Subcutaneous adipose tissue (tissue), 4 donors: Measurements from ENCODE around the gene LDLRAD4. TPM values are rescaled to one million over a fixed set of nuclear protein-coding genes. Genes with fewer than 3 reads are reported as not detected.

ENCODE experiments used
- CTCF ChIP-seq: fragments of 450-650 bp; IDR thresholded peaks from one replicate; pipeline ENCODE4 v1.5.1; 2016; ENCODE audit warnings: low read depth, mild to moderate bottlenecking, control low read depth, antibody characterized with exemption, moderate library complexity
- total RNA-seq, 4 donors: library from RNA; depleted of rRNA; stranded (reverse); fragments of >200 nt; gene quantifications; one replicate each; pipeline ENCODE4 v1.1.0, GENCODE V29; 2016

LDLRAD4 gene
- total RNA-seq, 4 donors from 2014 or later: 16.4 to 28.4 (median 21.6) TPM

DNA sequence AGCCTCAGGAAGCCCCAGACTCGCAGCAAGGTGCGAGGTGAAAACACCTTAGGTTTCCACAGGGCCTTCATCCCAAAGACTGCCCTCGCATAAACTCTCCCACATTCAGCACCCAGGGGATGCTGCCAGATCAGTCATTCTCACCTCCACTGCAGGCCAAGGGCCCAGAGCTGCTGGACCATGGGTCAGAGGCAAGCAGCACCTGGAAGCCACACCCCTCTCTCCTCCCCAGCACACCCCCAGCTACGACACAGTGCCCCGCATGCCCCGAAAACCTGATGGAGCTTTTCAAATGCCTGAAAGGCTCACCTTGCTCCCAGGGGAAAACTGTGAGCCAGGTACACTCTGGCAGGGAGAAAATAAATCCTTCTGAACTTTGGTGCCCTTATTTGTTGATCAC is 31.9 kb upstream of the LDLRAD4 start:
- TF ChIP-seq CTCF: no peak

DNA sequence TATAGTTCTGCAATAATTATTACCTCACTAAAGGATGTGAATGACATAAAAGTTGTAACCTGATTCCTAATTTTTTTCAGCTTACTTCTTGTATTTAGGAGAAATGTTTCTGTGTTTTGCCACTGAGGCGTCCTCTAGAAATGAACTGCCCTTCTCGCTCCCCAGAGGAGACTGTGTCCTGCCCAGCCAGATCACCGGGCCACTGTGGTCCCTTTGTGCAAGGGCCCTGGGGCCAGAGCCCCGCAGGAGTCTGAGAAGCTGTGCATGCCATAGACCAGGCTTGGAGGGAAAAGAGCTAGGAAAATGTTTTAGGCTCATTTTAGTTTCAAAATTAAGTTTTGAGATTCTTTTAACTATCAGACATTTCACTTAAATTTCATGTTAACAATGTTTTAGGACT is 31.1 kb upstream of the LDLRAD4 start:
- TF ChIP-seq CTCF: no peak

- no peak for TF ChIP-seq CTCF
These were observed 27.5 kb upstream of the LDLRAD4 start for GRCh38 chr18:13191031-13191430.

DNA sequence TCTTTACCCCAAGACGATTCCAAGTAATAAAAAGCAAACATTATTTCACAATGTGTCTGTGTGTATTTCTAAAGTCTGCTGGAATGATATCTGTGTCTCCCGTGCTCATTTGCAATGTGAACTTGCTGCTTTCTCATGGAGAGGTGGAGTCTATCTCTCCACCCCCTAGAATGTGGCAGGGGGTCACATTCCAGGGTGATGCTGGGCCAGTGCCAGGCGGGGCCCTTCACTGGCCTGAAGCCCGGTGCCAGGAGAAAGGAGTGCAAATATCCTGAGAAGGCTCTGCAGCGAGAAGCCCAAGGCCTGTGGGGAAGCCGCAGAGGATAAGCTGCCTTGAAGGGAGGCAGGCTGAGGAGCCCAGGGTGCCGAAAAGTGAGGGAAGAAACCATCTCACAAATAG is 26.8 kb upstream of the LDLRAD4 start:
- no peak for TF ChIP-seq CTCF

DNA sequence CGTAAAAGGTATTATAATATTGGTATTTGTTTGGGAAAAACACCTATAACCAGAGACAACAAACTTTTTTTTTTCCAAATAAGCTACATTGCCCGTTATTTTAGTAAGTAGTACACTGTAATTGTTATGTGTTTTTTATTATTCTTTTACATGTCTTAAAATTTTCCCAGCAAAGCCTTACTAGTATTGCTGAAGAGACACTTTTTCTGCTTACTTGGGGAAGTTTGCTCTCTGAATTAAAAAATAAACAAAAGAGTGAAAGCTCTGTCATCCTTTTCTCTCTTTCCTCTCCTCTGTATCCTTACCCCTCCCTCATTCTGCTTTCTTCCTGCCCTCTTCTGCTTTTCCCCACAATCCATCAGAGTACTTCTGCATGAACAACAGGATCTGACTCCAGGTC is 25.6 kb upstream of the LDLRAD4 start:
- no peak for TF ChIP-seq CTCF

DNA sequence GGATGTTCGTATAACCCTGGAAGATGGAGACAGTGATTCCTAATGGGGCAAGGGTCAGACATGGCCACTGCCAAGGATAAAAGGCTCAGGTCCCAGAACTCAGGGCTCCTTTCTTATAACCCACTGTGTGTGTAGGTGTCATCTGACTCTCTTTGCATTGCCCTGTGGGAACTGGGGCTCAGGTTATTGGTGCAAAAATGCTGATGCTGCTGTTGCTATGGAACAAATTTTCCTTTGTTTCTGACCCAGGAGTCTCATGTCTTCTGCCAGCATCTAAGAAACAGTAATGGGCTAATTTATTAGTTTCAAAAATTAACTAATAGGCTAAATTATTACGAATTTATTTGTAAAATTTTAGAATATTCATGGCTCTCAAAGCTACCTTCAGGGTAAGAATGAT is 24.3 kb upstream of the LDLRAD4 start:
- TF ChIP-seq CTCF: no peak

GRCh38 chr18:13198701-13199100 is 19.9 kb upstream of the LDLRAD4 start:
- no peak for TF ChIP-seq CTCF
